ENCODE data around the gene ZNG1B.
"Not testable (repeated sequence)": the region's sequence is repeated elsewhere in the genome, so short reads cannot be mapped to it uniquely, and the experiment has no call there.

DNA sequence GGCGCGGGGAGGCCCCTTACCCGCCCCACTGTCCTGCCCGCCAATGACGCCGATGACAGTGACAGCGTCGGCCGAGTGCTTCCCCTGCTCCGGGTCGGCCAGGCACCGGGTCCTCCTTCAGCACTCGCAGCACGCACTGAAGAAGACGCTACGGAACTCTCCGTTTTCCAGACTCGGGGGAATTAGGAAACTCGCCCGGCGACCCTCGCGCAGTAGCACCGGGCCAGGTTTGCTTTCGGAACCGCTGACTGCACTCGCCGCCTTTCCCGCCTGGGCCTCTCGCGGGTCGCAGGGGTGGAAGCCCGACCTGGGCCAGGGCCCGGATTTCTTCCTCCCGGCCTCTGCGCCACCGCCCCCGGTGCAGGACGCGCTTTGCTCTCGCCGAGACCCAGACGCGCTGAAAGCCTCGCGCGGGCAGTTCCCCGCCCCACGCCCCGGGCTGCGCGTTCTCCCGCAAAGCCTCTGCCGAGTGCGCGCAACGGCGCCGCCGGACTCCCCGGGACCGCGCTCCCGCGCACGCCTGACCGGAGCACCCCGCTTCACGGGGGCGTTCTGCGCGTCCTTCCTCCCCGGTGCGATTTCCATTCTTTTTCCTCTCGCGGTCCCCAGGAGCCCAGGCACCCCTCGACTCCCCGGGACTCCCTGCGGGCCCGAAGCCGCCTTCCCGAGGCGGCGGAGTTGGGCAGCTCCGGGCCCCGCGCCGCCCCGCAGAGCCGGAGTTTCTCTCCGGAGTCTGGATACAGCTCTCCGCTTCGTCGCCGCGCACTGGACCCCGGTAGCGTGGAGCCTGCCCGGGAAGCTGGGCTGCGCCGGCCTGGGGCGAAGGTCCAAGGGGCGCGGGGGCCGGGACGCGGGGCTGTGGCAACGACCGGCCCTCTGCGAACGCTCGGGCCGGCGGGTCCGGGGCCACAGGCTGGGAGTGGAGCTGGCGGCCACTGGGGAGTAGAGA, 65.9 kb downstream of the ZNG1B start:
- not testable (repeated sequence) for TF ChIP-seq POLR2A, POLR2AphosphoS5 (IDR thresholded peaks at IDR 0.05; ENCODE audit: low read depth, low read length)

Data from GM12891 (cell line).